GM12891 (cell line): ENCODE data around the gene FAM107A.

Experiments
- POLR2A ChIP-seq: IDR thresholded peaks from 2 replicates; pipeline ENCODE4 v1.6.1; 2011; ENCODE audit warnings: low read depth, low read length, control low read depth
- POLR2AphosphoS5 ChIP-seq: IDR thresholded peaks from 2 replicates; pipeline ENCODE4 v1.6.1; 2011; ENCODE audit warnings: low read depth, low read length, control low read depth
- TAF1 ChIP-seq: IDR thresholded peaks from 2 replicates; pipeline ENCODE4 v1.6.1; 2011; ENCODE audit warnings: low read depth, low read length, control low read depth

DNA sequence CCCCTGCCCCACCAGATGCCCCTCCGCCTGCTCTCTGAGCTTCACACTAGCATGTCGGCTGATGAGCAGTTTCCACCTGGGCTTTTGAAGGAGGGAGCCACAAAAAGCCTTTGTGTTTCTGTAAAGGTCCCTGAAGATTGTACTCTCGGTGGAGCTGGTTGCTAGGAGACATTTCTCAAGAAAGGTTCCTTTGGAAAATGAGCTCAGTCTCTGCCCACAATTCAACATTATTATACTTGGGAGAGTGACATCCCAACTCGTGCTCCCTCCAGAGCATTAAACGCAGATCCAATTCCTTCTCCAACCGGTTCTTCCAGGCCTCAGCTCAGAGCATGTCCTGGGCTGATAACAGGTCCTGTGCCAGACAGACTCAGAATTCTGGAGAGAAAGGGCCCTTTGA lies 26.8 kb upstream of the FAM107A start:
- TF ChIP-seq POLR2A (no peak), POLR2AphosphoS5 (no peak), TAF1 (no peak)
